K562 (cell line): ENCODE data around the gene VPS16. TPM values are rescaled to one million over a fixed set of nuclear protein-coding genes. Genes with fewer than 3 reads are reported as not detected.

Source experiments
- ATAC-seq: fragments of 200-7000 bp; cut with Tn5 transposase; 3 replicates; pipeline ENCODE4 v1.9.1; 2020; ENCODE audit warnings: moderate library complexity
- BruUV-seq: library from RNA; stranded (reverse); fragments of 400-500 nt; replicated peaks from 2 replicates; lab custom pipeline; 2021; lab: Mats Ljungman, UMichigan
- CTCF ChIA-PET: fragments of 300-600 bp; formaldehyde crosslinking; extraction: SDS; loops from one replicate; lab custom pipeline; 2021; ENCODE audit warnings: low intra/inter-chr PET ratio; lab: Yijun Ruan, JAX
- POLR2A ChIA-PET: fragments of 300-600, 350-650 bp; sonication (Branson Sonifier 250); formaldehyde crosslinking; extraction: SDS; loops from one replicate; lab custom pipeline; 2021; ENCODE audit warnings: antibody characterized with exemption, inconsistent platforms; lab: Yijun Ruan, JAX
- DNase-seq, 4 experiments: peaks; one replicate each; pipeline versions ENCODE4 v3.0.0 to v3.0.0-alpha.2; 2011 to 2018; ENCODE audit warnings: low spot score in 3 of 4, mixed read lengths in 3 of 4; ENCODE audit errors: extremely low read depth in 1 of 4
- FAIRE-seq: peaks from 2 replicates; lab custom pipeline; 2011; peaks lifted over from hg19 to GRCh38; lab: Jason Lieb, UNC
- H2AFZ ChIP-seq: 2 replicates; pipeline ENCODE4 v1.6.0; 2011; ENCODE audit warnings: low read depth, low read length, control low read depth, inconsistent platforms
- H3K27ac ChIP-seq: fragments of 200-600 bp; 3 replicates; pipeline ENCODE4 v1.8.0; 2011; ENCODE audit warnings: low read depth, mild to moderate bottlenecking, control low read depth, inconsistent platforms, low read length, moderate library complexity, mixed read lengths; ENCODE audit errors: extremely low read depth
- H3K27me3 ChIP-seq, 2 experiments: fragments of 300-600 bp in 1 of 2; 2 replicates in 1 of 2; 3 replicates in 1 of 2; pipeline versions ENCODE4 v1.6.0 to v1.8.0; 2011; ENCODE audit warnings: inconsistent platforms in 2 of 2, low read length in 2 of 2, mild to moderate bottlenecking in 1 of 2, mixed read lengths in 1 of 2, moderate library complexity in 1 of 2; ENCODE audit not compliant: control insufficient read depth in 2 of 2, insufficient read depth in 2 of 2
- H3K36me3 ChIP-seq: fragments of 300-600 bp; 3 replicates; pipeline ENCODE4 v1.8.0; 2011; ENCODE audit warnings: mild to moderate bottlenecking, low read length, inconsistent platforms; ENCODE audit not compliant: control insufficient read depth, insufficient read depth
- H3K4me1 ChIP-seq, 2 experiments: fragments of 200-600 bp in 1 of 2; replicated peaks in 1 of 2; 2 replicates in 1 of 2; 3 replicates in 1 of 2; pipeline versions ENCODE4 v1.5.1 to v1.8.0; 2011; ENCODE audit warnings: inconsistent platforms in 2 of 2, low read length in 2 of 2, mild to moderate bottlenecking in 1 of 2, mixed read lengths in 1 of 2, moderate library complexity in 1 of 2; ENCODE audit not compliant: control insufficient read depth in 2 of 2, insufficient read depth in 2 of 2
- H3K4me2 ChIP-seq: 2 replicates; pipeline ENCODE4 v1.6.1; 2011; ENCODE audit warnings: low read length, control low read depth, inconsistent platforms, mixed read lengths; ENCODE audit not compliant: insufficient read depth
- H3K4me3 ChIP-seq: fragments of 200-600 bp; sonication (generic), shearing (Covaris generic); 2 replicates; pipeline ENCODE4 v1.5.1; 2016; ENCODE audit warnings: control low read depth, inconsistent platforms
- H3K79me2 ChIP-seq: fragments of 200-600 bp; 3 replicates; pipeline ENCODE4 v1.8.0; 2011; ENCODE audit warnings: low read length, inconsistent platforms; ENCODE audit not compliant: control insufficient read depth, insufficient read depth
- H3K9ac ChIP-seq, 2 experiments: 2 replicates each; pipeline versions ENCODE4 v1.6.0 to v1.6.1; 2011; ENCODE audit warnings: low read depth in 2 of 2, low read length in 2 of 2, control low read depth in 1 of 2, inconsistent platforms in 1 of 2, mild to moderate bottlenecking in 1 of 2, mixed read lengths in 1 of 2; ENCODE audit not compliant: insufficient read depth in 1 of 2
- H3K9me1 ChIP-seq: one replicate; pipeline ENCODE4 v1.6.0; 2011; ENCODE audit warnings: inconsistent platforms, mild to moderate bottlenecking, low read length, moderate library complexity; ENCODE audit not compliant: control insufficient read depth, insufficient read depth
- H3K9me3 ChIP-seq: replicated peaks from 2 replicates; pipeline ENCODE4 v1.5.1; 2011; ENCODE audit warnings: low read depth, low read length, inconsistent platforms; ENCODE audit not compliant: control insufficient read depth, insufficient read depth
- H4K20me1 ChIP-seq: replicated peaks from 2 replicates; pipeline ENCODE4 v1.6.1; 2011; ENCODE audit warnings: low read length, inconsistent platforms, mixed read lengths; ENCODE audit not compliant: control insufficient read depth, insufficient read depth
- CBX1 ChIP-seq: sonication (generic); IDR thresholded peaks from 2 replicates; pipeline ENCODE4 v1.6.1; 2016; ENCODE audit warnings: antibody characterized with exemption, low read depth, mild to moderate bottlenecking
- E2F8 ChIP-seq: fragments of 450-650 bp; IDR thresholded peaks from 2 replicates; pipeline ENCODE4 v1.7.1; 2018; ENCODE audit warnings: mild to moderate bottlenecking, low read depth; ENCODE audit not compliant: partially characterized antibody
- HMG20A ChIP-seq: fragments of 450-650 bp; formaldehyde crosslinking; conservative IDR thresholded peaks from 2 replicates; pipeline ENCODE4 v1.4.0; 2020; ENCODE audit warnings: mild to moderate bottlenecking, mixed read lengths
- SAP30 ChIP-seq: fragments of 200-600 bp; sonication (generic); IDR thresholded peaks from 2 replicates; pipeline ENCODE4 v1.6.1; 2012; ENCODE audit warnings: borderline replicate concordance, low read depth, mild to moderate bottlenecking, moderate library complexity, low read length, control low read depth, inconsistent platforms; ENCODE audit not compliant: insufficient read depth, poor library complexity, severe bottlenecking
- SIN3A ChIP-seq, 2 experiments: fragments of 150-350 bp in 1 of 2; IDR thresholded peaks; 2 replicates each; pipeline ENCODE4 v1.6.1; 2011 to 2016; ENCODE audit warnings: borderline replicate concordance in 2 of 2, low read depth in 2 of 2, low read length in 2 of 2, mild to moderate bottlenecking in 2 of 2, moderate library complexity in 2 of 2; ENCODE audit not compliant: control insufficient read depth in 1 of 2
- SMC3 ChIP-seq: conservative IDR thresholded peaks from 2 replicates; pipeline ENCODE4 v1.6.1; 2011; ENCODE audit warnings: low read depth, low read length, improper control_type of control experiment; ENCODE audit not compliant: insufficient read depth
- ZBTB7A ChIP-seq: IDR thresholded peaks from 2 replicates; pipeline ENCODE4 v1.6.1; 2011; ENCODE audit warnings: low read depth, mild to moderate bottlenecking, low read length, moderate library complexity, borderline replicate concordance; ENCODE audit not compliant: control insufficient read depth
- ZFP1 ChIP-seq: fragments of 450-650 bp; formaldehyde crosslinking; IDR thresholded peaks from 2 replicates; pipeline ENCODE4 v1.4.0; 2020; ENCODE audit warnings: mild to moderate bottlenecking, mixed read lengths
- ZNF23 ChIP-seq: fragments of 250-450 bp; sonication (Bioruptor Pico); IDR thresholded peaks from 2 replicates; pipeline ENCODE4 v1.4.0; 2020; ENCODE audit warnings: mild to moderate bottlenecking
- WGBS: fragments of 100-300 bp; shearing (Covaris generic); methylation state at CpG from one replicate; pipeline ENCODE4 v1.1.6; 2016; ENCODE audit warnings: low coverage, mixed read lengths; ENCODE audit not compliant: insufficient coverage; ENCODE audit errors: missing lambda C conversion rate; 5-methylcytosine and 5-hydroxymethylcytosine counted together
- in situ Hi-C: fragments of 300-500 bp; cut with MboI; formaldehyde crosslinking; loops from 4 replicates; pipeline ENCODE4 v1.15.0; 2018; ENCODE audit warnings: inconsistent platforms, mixed read lengths
- intact Hi-C: fragments of 100-400 bp; cut with micrococcal nuclease; formaldehyde crosslinking; loops from 2 replicates; pipeline ENCODE4 v1.14.2; 2022
- polyA plus RNA-seq, 8 experiments: library from polyadenylated mRNA; depleted of rRNA in 4 of 8; stranded (reverse) in 5 of 8; unstranded in 3 of 8; fragments of >200 nt; fragmentation: Nextera tagmentation in 2 of 8; fragmentation: Illumina TruSeq in 1 of 8; extraction: Ambion mirVana in 2 of 8; extraction: Trizol in 1 of 8; gene quantifications; 2 replicates each; pipeline versions ENCODE4 v1.2.1 to v1.2.3, GENCODE V29; 2011 to 2014; ENCODE audit warnings: inconsistent platforms in 1 of 8, missing spikeins in 1 of 8
- total RNA-seq, 7 experiments: library from RNA; depleted of rRNA in 6 of 7; stranded (reverse); fragments of >200 nt in 6 of 7; fragmentation: Illumina TruSeq in 2 of 7; extraction: Trizol in 2 of 7; gene quantifications; 2 replicates each; pipeline versions ENCODE4 v1.2.1 to v1.2.3, GENCODE V29; 2011 to 2021; ENCODE audit warnings: low replicate concordance in 1 of 7

The VPS16 gene
- total and polyA plus RNA-seq, 9 of the 15 experiments (the other 6 are each of a cell fraction or from before 2014, with no cell fraction given), result 6.8 to 24.7 (median 14.0) TPM

- Histone ChIP-seq H3K36me3 (peaks cover 21% of the 10 kb centered on the region; the same call in 2 of the 3 replicates), H3K9ac (peak overlapping the region; percentile 84 to 95), H2AFZ (0 out of 2 replicates have a peak overlapping the region, but pooled peaks have one; percentile 30), H3K27me3 (no peaks in the 10 kb centered on the region; a peak in 1 of 5 replicates), H3K79me2 (peaks cover 54% of the 10 kb centered on the region), H3K4me2 (peak overlapping the region; percentile 94), H4K20me1 (peaks cover 5% of the 10 kb centered on the region; the same call in 1 of the 2 replicates), H3K4me1 (peaks cover 32 to 33% of the 10 kb centered on the region in 2 experiments; a peak in 4 of 5 replicates), H3K27ac (peak overlapping the region; percentile 95), H3K9me3 (no peaks in the 10 kb centered on the region), H3K9me1 (no peaks in the 10 kb centered on the region), H3K4me3 (peak overlapping the region; percentile 98)
- DNase-seq (peak in 2 of 4 experiments; percentile 61 to 65), ATAC-seq (no peak; the same call in 1 of the 3 replicates), FAIRE-seq (no peak)
- ChIA-PET CTCF (no interaction called here), POLR2A (no interaction called here)
- 0% methylated on average over 5 of the region's 29 CpGs for WGBS
- TF ChIP-seq SAP30, result no peak
- TF ChIP-seq ZBTB7A, result peak; percentile 52; the same call in 1 of the 2 replicates
- intact Hi-C loops (loop anchor here (5.0 kb wide), 1 partner anchor 129 kb away; no protein-coding TSS in a partner anchor), in situ Hi-C loops (no loop called here)
- BruUV-seq, result no TSS peak
Observed at GRCh38 chr20:2873747-2874041, 33.1 kb downstream of the VPS16 start.

GRCh38 chr20:2874456-2874855 lies 33.9 kb downstream of the VPS16 start:
- intact Hi-C loops, result loop anchor here (5.0 kb wide), 1 partner anchor 128 kb away; no protein-coding TSS in a partner anchor
- 19% methylated on average over 4 of the region's 7 CpGs for WGBS
- TSS peak; percentile 46 for BruUV-seq
- Histone ChIP-seq H3K27me3 (no peaks in the 10 kb centered on the region; a peak in 1 of 5 replicates), H3K4me2 (peak overlapping the region; percentile 94), H3K4me3 (peak overlapping the region; percentile 98), H3K36me3 (peaks cover 21% of the 10 kb centered on the region; the same call in 2 of the 3 replicates), H4K20me1 (peaks cover 11% of the 10 kb centered on the region), H2AFZ (no peak overlapping the region), H3K79me2 (peaks cover 62% of the 10 kb centered on the region), H3K9ac (peak overlapping the region; percentile 84 to 86), H3K4me1 (peaks cover 32 to 33% of the 10 kb centered on the region in 2 experiments; a peak in 4 of 5 replicates), H3K9me3 (no peaks in the 10 kb centered on the region), H3K27ac (no peak overlapping the region; the same call in 2 of the 3 replicates), H3K9me1 (no peaks in the 10 kb centered on the region)
- FAIRE-seq (no peak), ATAC-seq (no peak), DNase-seq (peak in 1 of 4 experiments; percentile 23)
- in situ Hi-C loops, result no loop called here
- ChIA-PET CTCF (no interaction called here), POLR2A (interaction anchor here (0.7 kb wide), 1 partner anchor 9 kb away, joined by 4 read pairs; no protein-coding TSS in a partner anchor)
- TF ChIP-seq ZFP1 (CRISPR knock-in tag) (no peak), HMG20A (no peak), ZNF23 (CRISPR knock-in tag) (no peak), E2F8 (no peak), SIN3A (IDR thresholded peaks at IDR 0.05; ENCODE audit: borderline replicate concordance in 2 of 2, control insufficient read depth in 1 of 2, low read depth in 2 of 2, low read length in 2 of 2) (no peak), SMC3 (no peak), CBX1 (no peak)
